OCI-LY1 (cell line): ENCODE measurements around the gene DYNLT2.

Source experiments
- H2AFZ ChIP-seq: fragments of 200-600 bp; sonication (generic), shearing (Covaris generic); 2 replicates; pipeline ENCODE4 v1.6.0; 2014; ENCODE audit warnings: antibody characterized with exemption, mild to moderate bottlenecking, low read length
- H3F3A ChIP-seq: fragments of 200-600 bp; sonication (generic), shearing (Covaris generic); 2 replicates; pipeline ENCODE4 v1.6.0; 2014; ENCODE audit warnings: mild to moderate bottlenecking, antibody characterized with exemption, low read length, moderate library complexity; ENCODE audit not compliant: insufficient read depth
- H3K27ac ChIP-seq: fragments of 200-600 bp; sonication (generic); 2 replicates; pipeline ENCODE4 v1.5.1; 2014; ENCODE audit warnings: low read length, mixed run types, mild to moderate bottlenecking, low read depth; ENCODE audit not compliant: poor library complexity, severe bottlenecking
- H3K27me3 ChIP-seq: fragments of 200-600 bp; sonication (generic); 2 replicates; pipeline ENCODE4 v1.6.0; 2014; ENCODE audit warnings: antibody characterized with exemption, mild to moderate bottlenecking, low read length, moderate library complexity; ENCODE audit not compliant: insufficient read depth
- H3K36me3 ChIP-seq: fragments of 200-600 bp; sonication (generic); 2 replicates; pipeline ENCODE4 v1.6.1; 2014; ENCODE audit warnings: mild to moderate bottlenecking, antibody characterized with exemption, low read length, moderate library complexity, mixed read lengths; ENCODE audit not compliant: insufficient read depth
- H3K4me1 ChIP-seq: fragments of 200-600 bp; sonication (generic); 2 replicates; pipeline ENCODE4 v1.5.1; 2014; ENCODE audit warnings: mild to moderate bottlenecking, low read length, moderate library complexity; ENCODE audit not compliant: insufficient read depth, severe bottlenecking
- H3K4me2 ChIP-seq: fragments of 200-600 bp; sonication (generic), shearing (Covaris generic); 2 replicates; pipeline ENCODE4 v1.6.1; 2014; ENCODE audit warnings: low read length
- H3K4me3 ChIP-seq: fragments of 200-600 bp; sonication (generic); 2 replicates; pipeline ENCODE4 v1.5.1; 2014; ENCODE audit warnings: low read length, low read depth, mild to moderate bottlenecking, mixed read lengths; ENCODE audit not compliant: poor library complexity, severe bottlenecking
- H3K79me2 ChIP-seq: fragments of 200-600 bp; shearing (Covaris generic); 2 replicates; pipeline ENCODE4 v1.6.1; 2016; ENCODE audit warnings: mixed run types, low read length, mixed read lengths; ENCODE audit not compliant: insufficient read depth
- H3K9ac ChIP-seq: fragments of 200-600 bp; sonication (generic), shearing (Covaris generic); 2 replicates; pipeline ENCODE4 v1.6.1; 2014; ENCODE audit warnings: mild to moderate bottlenecking, low read length, mixed read lengths
- H3K9me2 ChIP-seq: fragments of 200-600 bp; sonication (generic), shearing (Covaris generic); 2 replicates; pipeline ENCODE4 v1.6.1; 2014; ENCODE audit warnings: low read depth, mild to moderate bottlenecking, low read length, mixed read lengths
- H3K9me3 ChIP-seq: fragments of 200-600 bp; shearing (Covaris generic); 2 replicates; pipeline ENCODE4 v1.6.1; 2014; ENCODE audit warnings: low read length, mixed read lengths
- H4K20me1 ChIP-seq: fragments of 200-600 bp; sonication (generic), shearing (Covaris generic); 2 replicates; pipeline ENCODE4 v1.6.0; 2016; ENCODE audit warnings: mild to moderate bottlenecking, low read length; ENCODE audit not compliant: insufficient read depth
- CTCF ChIP-seq: fragments of 200-600 bp; sonication (generic), shearing (Covaris generic); IDR thresholded peaks from 2 replicates; pipeline ENCODE4 v1.5.1; 2017; ENCODE audit warnings: mild to moderate bottlenecking, antibody characterized with exemption, low read length, moderate library complexity, mixed read lengths
- EZH2 ChIP-seq: fragments of 200-600 bp; sonication (generic), shearing (Covaris generic); IDR thresholded peaks from 2 replicates; pipeline ENCODE4 v1.8.0; 2017; ENCODE audit warnings: borderline replicate concordance, mixed run types, mild to moderate bottlenecking, antibody characterized with exemption, low read length, moderate library complexity, mixed read lengths

The DYNLT2 gene

DNA sequence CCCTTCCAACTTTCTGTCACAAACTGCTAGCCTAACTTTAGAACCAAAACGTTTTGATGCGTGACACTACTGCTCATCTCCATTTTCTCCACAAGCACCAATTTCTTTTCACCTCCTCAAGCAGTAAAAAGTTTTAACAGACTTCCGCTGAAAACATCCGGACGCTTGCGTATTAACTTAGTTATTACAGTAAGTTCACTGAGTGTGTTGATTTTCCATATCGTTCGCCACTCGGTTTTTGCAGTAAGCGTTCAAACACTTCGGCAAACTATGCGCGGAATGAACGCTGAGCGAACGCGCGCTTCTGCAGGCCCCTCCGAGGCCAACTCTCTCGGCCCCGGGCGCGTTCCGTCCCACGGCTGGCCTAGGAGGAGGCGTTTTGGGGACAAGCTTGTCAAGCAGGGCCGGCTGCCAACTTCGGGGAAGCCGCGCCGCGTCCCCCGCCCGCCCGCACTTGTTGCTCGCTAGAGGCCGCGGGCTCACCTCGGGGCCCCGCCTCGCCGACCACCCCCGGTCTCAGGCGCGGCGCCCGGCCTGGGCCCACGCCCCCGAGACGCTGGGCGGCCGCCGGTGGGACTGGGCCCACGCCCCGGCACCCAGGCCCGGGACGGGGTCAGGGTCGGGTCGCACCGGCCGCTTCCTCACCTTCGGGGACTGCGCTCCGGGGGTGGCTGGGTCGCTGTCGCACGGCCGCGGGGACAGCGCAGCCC, 28.0 kb downstream of the DYNLT2 start:
- Histone ChIP-seq H3K9ac (peak overlapping the region; percentile 73), H3K9me2 (no peaks in the 10 kb centered on the region), H3K79me2 (peaks cover 44% of the 10 kb centered on the region), H4K20me1 (no peaks in the 10 kb centered on the region), H3K4me3 (peak overlapping the region; percentile 70), H3K4me2 (peak overlapping the region; percentile 98), H3K27me3 (no peaks in the 10 kb centered on the region), H2AFZ (no peak overlapping the region), H3K9me3 (no peaks in the 10 kb centered on the region), H3K36me3 (peaks cover 15% of the 10 kb centered on the region), H3F3A (0 out of 2 replicates have a peak, but pooled peaks cover 3% of the 10 kb centered on the region), H3K4me1 (peaks cover 30% of the 10 kb centered on the region), H3K27ac (peak overlapping the region; percentile 80)
- no peak for TF ChIP-seq EZH2
- no peak for TF ChIP-seq CTCF

GRCh38 chr6:169722362-169723199, 28.8 kb downstream of the DYNLT2 start:
- Histone ChIP-seq H3K79me2 (peaks cover 44% of the 10 kb centered on the region), H3K27me3 (no peaks in the 10 kb centered on the region), H3K4me3 (peak overlapping the region; percentile 70), H3F3A (0 out of 2 replicates have a peak, but pooled peaks cover 3% of the 10 kb centered on the region), H3K4me1 (peaks cover 30% of the 10 kb centered on the region), H3K36me3 (peaks cover 19% of the 10 kb centered on the region), H3K4me2 (peak overlapping the region; percentile 98), H3K9ac (peak overlapping the region; percentile 73), H4K20me1 (no peaks in the 10 kb centered on the region), H3K9me3 (no peaks in the 10 kb centered on the region), H3K9me2 (no peaks in the 10 kb centered on the region), H3K27ac (peak overlapping the region; percentile 80), H2AFZ (no peak overlapping the region)
- TF ChIP-seq CTCF (no peak), EZH2 (no peak)

DNA sequence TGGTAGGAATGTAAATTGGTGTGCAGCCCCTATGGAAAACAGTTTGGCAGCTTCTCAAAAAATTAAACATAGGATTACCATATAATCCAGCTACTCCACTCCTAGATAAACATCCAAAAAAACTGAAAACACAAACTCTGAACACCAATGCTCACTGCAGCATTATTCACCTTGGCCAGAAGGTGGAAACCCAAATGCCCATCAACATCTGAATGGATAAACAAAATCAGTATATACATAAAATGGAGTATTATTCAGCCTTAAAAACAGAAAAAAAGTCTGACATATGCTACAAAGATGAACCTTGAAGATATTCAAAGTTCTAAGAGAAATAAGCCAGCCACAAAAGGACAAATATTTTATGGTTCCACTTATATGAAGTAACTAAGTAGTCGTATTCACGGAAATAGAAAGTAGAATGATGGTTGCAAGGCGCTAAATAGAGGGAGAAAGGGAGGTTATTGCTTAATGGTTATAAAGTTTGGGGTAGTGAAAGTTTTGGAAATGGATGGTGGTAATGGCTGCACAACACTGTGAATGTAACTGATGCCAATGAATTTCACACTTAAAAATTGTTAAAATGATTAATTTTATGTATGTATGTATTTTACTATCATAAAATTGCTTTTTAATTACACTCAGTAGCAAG, 31.0 kb downstream of the DYNLT2 start:
- H3K4me1 ChIP-seq, result peaks cover 24% of the 10 kb centered on the region
- no peaks in the 10 kb centered on the region for H3F3A ChIP-seq
- H3K79me2 ChIP-seq, result peaks cover 44% of the 10 kb centered on the region
- no peak overlapping the region for H2AFZ ChIP-seq
- TF ChIP-seq EZH2 (no peak), CTCF (no peak; the same call in 1 of the 2 replicates)
- no peaks in the 10 kb centered on the region for H4K20me1 ChIP-seq
- H3K4me3 ChIP-seq, result no peak overlapping the region
- no peak overlapping the region for H3K9ac ChIP-seq
- no peak overlapping the region for H3K27ac ChIP-seq
- H3K9me2 ChIP-seq, result no peaks in the 10 kb centered on the region
- H3K27me3 ChIP-seq, result no peaks in the 10 kb centered on the region
- H3K36me3 ChIP-seq, result peaks cover 41% of the 10 kb centered on the region
- no peak overlapping the region for H3K4me2 ChIP-seq
- no peaks in the 10 kb centered on the region for H3K9me3 ChIP-seq
